Omental fat pad (tissue), 4 donors: ENCODE measurements around the gene MRPS14. TPM values are rescaled to one million over a fixed set of nuclear protein-coding genes. Genes with fewer than 3 reads are reported as not detected.

Experiments
- ATAC-seq: fragments of 150-250 bp; one replicate; pipeline ENCODE4 v1.9.1; 2016; ENCODE audit warnings: mild to moderate bottlenecking, moderate library complexity; ENCODE audit not compliant: low FRiP score
- DNase-seq: peaks from one replicate; pipeline ENCODE4 v3.0.0-alpha.2; 2019; ENCODE audit warnings: low spot score
- CTCF ChIP-seq, 3 donors: fragments of 450-650 bp; IDR thresholded peaks; one replicate each; pipeline ENCODE4 v1.5.1; 2016 to 2017; ENCODE audit warnings: antibody characterized with exemption in 3 of 3, mild to moderate bottlenecking in 3 of 3, moderate library complexity in 2 of 3
- total RNA-seq, 4 donors: library from RNA; depleted of rRNA; stranded (reverse); fragments of >200 nt; gene quantifications; one replicate each; pipeline ENCODE4 v1.1.0, GENCODE V29; 2016

Gene MRPS14
- total RNA-seq, 4 donors from 2014 or later = 14.9 to 37.0 (median 23.5) TPM

- no peak for TF ChIP-seq CTCF (IDR thresholded peaks at IDR 0.05)
- DNase-seq (no peak), ATAC-seq (no peak)
Observed at GRCh38 chr1:174984952-174985351, 38.3 kb downstream of the MRPS14 start.

DNA sequence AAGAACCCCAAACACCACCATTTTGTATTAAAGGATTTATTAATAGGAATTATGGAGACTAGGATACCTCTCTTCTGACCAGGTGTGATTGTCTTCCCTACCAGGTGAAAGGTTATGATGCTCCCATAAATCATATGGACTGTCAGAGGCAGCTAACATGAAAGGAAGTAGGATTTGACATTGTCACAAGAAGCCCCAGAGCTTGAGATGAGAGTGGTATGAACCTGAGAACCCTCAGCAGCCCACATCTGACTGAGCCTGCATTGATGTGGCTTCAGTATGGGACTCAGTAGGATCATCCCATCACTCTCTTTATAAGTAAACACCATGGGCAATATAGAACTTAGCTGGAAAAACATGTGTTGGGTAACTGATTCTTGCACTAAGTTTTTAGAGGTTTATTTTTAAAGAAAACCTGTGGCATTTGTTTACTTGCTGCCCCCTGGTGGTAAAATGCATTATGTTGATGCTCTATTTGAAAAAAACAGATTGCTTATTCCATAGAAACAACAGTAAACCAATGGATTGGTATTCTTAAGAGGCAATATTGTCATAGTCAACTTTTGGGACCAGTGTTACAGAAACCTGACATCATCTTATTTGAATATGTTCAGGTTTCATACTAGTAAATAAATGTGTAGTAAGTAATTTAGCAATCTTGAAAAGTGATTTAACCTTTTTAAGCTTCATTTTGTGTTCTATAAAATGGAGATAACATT, 40.1 kb downstream of the MRPS14 start:
- DNase-seq = no peak
- TF ChIP-seq CTCF (IDR thresholded peaks at IDR 0.05) = peak in 1 of 3 donors; percentile 48
- no peak for ATAC-seq

GRCh38 chr1:174976436-174977108, 46.7 kb downstream of the MRPS14 start:
- peak; percentile 83 for ATAC-seq
- DNase-seq = no peak
- no peak for TF ChIP-seq CTCF (IDR thresholded peaks at IDR 0.05)

DNA sequence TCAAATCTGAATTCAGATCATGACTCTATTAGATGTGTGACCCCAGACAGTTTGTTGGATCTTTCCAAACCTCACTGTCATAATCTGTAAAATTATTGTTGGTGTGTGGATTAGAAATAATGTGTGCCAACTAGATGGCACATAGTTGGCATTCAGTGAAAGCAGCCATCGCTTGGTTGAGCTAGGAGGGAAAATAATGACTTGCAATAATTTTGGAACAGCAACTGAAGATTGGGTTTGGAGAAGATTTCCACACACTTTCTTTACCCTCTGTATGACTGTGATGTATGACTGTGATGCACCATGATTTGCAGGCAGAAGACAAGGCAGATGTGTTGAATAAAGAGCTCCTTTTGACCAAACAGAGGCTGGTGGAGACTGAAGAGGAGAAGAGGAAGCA, 47.5 kb downstream of the MRPS14 start:
- ATAC-seq = peak; percentile 50
- TF ChIP-seq CTCF (IDR thresholded peaks at IDR 0.05) = no peak
- DNase-seq = no peak

DNA sequence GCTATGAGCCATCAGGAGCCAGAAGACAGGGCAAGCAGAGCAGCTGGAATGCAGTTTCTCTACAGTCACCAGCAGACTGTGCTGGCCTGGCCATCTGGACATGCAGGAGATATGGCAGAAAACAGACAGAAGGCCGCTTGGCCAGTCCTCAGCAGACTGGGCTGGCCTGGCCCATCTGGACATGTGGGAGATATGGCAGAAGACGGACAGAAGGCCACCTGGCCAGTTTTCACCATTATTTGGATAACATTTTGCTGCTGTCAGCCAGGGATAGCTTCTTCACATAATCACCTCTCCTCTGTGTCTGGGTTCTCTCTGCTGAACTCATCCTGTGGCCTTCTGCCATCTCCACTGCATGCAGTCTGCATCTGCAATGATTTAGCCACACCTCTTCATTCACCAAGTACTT, 48.5 kb downstream of the MRPS14 start:
- ATAC-seq (peak; percentile 33), DNase-seq (no peak)
- TF ChIP-seq CTCF (IDR thresholded peaks at IDR 0.05) = no peak

DNA sequence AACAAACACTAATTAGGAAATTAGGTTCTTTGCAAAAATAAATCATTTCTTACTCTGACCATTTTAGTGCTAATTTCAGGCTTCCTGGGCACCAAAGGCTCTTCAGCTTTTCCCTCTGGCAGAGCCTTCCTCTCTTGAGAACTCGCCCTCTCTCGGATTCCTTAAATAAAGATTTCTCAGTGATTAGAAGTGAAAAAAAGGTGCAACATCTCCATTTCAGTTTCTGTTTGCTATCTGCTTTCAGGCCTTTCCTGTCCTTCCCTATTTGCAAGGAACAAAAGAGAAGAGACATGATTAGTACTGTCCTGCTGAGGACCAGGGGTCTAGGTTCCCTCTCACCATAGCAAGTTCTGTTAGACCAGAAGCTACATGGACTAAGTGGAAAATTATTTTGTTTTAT, 51.3 kb downstream of the MRPS14 start:
- no peak for ATAC-seq
- no peak for TF ChIP-seq CTCF (IDR thresholded peaks at IDR 0.05)
- no peak for DNase-seq

- no peak for ATAC-seq
- TF ChIP-seq CTCF (IDR thresholded peaks at IDR 0.05) = no peak
- DNase-seq = no peak
Observed at GRCh38 chr1:174971466-174971865, 51.8 kb downstream of the MRPS14 start.
